Left ventricle myocardium superior (tissue), 1 donor: ENCODE measurements around the gene ANKRD29. TPM values are rescaled to one million over a fixed set of nuclear protein-coding genes. Genes with fewer than 3 reads are reported as not detected.

Experiments
- ATAC-seq: fragments of 200-7000 bp; cut with Tn5 transposase; one replicate; pipeline ENCODE4 v1.9.1; 2020; ENCODE audit warnings: mild to moderate bottlenecking, moderate library complexity
- DNase-seq: peaks from one replicate; pipeline ENCODE4 v3.0.0-alpha.2; 2020
- intact Hi-C: fragments of 100-400 bp; cut with micrococcal nuclease; formaldehyde crosslinking; loops from one replicate; pipeline ENCODE4 v1.11.0; 2022
- total RNA-seq: library from RNA; stranded (reverse); fragmentation: NEBNext Ultra II Directional; extraction: Animal tissue kit (Norgen Biotek cat#: 25700); gene quantifications from one replicate; pipeline ENCODE4 v1.2.1, GENCODE V29; 2021
- donor health status: DM: no; HTN: yes; CAD: no; lungs with severe emphysema.

The ANKRD29 gene
- total RNA-seq, 1 donor from 2014 or later: 9.8 TPM

DNA sequence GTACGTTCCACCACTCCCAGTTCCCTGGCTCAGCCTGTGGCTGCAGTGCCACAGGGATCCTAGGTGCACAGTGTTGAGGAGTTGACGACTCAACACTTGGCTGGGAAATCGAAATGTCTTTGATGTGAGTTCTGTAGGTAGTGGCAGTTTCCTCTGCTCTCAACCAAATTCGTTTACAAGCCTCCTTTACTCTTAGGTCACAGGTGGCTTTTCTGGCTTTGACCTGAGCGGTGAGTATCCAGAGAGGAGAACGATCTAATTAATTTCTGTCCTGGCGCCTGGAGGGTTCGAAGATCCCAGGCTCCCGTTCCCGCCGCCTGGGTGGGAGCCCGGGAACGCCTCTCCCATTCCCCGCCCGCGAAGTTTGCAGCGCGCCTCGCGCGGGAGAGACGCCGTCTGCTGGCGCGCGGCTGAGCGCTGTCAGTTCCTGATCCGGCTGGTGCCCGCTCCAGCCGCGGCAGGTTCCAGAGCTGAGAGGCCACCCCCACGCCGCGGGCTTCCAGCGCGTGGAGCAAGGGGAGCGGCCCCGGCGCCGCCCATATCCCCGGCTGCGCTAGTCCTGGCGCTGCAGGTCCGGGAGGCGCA is 26.4 kb upstream of the ANKRD29 start, which contains the start of gene LAMA3:
LAMA3 (plus strand) TSS at position 423 of the 585 bp plus-strand sequence. CDS start 231 bp downstream, outside the sequence.
- peak; percentile 94 for ATAC-seq
- intact Hi-C loops: no loop called here
- peak; percentile 86 for DNase-seq

DNA sequence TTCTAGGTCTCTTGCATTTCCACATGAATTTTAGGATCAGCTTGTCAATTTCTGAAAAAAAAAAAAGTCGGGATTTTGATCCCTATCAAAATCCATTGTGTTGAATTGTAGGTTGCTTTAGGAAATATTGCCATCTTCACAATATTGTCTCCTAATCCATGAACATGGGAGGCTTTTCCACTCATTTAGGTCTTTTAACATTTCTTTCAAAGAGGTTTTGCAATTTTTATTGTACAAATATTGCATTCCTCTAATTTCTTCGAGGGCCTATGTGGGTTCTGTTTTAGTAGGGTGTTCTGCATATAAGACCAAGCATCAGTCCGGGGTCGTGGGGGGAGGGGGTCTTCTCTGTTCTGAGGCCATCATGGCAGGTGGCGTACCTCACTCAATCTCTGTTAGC is 25.8 kb upstream of the ANKRD29 start:
- DNase-seq (no peak), ATAC-seq (no peak)
- intact Hi-C loops: no loop called here

DNA sequence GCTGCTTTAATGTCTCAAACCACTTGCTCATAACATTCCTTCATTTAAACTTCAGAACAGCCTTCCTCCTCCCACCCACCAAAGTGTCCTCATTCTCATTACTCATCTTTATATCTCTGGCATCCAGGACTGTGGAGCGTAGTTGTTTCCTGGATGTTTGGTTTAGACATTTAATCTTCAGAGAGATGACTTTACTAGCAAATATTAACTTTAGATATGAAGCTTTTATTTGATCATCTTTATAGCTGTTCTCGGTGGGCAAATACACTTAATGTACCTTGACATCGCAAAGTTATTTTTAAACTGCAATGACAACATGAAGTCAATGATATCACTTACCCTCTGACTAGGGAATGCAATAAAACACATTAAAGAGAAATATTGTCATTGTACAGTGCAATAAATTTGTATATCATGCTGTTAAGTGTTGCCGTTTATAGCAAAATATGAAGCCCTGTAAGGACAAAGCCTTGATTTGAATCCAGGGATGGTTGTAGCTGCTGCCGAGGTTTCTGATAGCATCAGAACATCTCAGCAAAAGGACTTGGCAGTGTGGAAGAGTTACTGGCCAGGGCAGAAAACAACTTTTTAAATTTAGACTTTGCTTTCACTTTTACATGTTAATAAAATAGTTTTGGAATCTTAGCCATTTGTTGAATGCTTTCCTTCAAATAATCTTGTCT is 21.9 kb upstream of the ANKRD29 start:
- intact Hi-C loops: no loop called here
- ATAC-seq: peak; percentile 55
- DNase-seq: no peak

DNA sequence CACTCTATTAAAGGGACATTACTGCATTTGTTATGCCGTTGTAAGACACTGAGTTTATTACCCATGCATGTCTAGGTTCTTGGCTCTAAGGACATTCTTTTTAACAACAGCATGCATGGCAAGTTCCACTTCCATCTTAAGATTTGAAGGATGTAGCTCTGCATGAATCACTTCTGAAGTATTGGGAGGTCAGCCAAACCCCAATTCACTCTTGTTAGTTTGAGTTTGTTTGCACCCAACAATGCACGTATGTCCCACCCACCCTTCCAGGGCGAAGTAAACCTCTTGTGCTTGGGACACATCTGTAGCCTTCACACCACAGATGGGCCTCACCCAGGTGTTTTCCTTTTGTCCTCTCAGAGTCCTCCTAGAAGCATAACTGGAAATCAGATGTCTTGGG is 21.0 kb upstream of the ANKRD29 start:
- DNase-seq: no peak
- no peak for ATAC-seq
- intact Hi-C loops: no loop called here

DNA sequence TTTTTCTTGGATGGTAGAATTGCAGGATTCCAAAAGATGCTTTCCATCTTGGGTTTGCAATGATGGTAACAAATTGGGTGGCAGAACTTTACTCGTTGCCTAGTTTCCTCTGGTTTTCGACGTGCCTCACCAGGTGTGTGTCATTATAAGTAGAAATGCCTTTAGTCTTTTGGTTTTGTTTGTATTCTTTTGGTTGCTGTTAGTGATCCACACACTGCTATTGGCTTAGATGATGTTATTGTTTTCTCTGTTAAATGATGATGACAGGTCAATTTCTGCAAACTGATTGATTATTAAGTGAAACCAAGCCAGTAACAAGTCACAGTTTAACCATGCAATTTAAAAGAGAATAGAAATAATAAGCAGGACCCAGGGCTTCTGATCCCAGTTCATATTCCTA is 20.4 kb upstream of the ANKRD29 start:
- ATAC-seq: no peak
- DNase-seq: no peak
- intact Hi-C loops: no loop called here

DNA sequence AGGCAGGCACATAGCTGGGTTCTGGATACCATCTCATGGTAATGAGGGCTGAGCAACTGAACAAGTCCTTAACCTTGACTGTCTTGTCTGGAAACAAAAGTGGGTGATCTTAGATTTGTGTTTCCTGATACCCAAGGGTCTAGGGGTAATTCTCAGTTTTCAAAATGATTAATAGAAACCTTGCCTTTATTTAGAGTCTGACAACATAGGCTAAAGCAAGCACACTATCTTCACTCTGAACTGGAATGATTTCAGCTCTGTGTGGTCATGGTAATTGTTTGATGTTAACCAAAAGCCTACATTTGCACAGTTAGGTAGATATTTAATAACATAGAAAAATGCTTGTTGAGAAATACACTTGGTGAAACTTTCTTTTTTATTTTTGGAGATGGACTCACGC is 19.8 kb upstream of the ANKRD29 start:
- DNase-seq (no peak), ATAC-seq (no peak)
- intact Hi-C loops: no loop called here

DNA sequence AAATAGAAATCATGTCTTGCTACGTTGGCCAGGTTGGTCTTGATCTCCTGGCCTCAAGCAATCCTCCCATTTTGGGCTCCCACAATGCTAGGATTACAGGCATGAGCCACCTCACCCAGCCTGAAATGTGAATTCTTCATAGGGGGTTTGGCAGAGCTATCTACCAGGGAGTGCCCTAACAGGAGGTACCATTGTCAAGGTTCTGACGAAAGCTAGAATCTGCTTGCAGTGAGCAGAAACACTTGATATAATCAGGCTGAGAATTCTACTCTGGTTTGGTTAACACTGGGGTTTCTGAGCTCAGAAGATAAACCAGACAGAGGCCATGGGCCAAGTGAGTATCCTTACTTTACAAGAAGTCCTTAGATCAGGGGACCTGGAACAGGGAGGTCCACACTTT is 19.3 kb upstream of the ANKRD29 start:
- intact Hi-C loops: no loop called here
- no peak for ATAC-seq
- DNase-seq: no peak

DNA sequence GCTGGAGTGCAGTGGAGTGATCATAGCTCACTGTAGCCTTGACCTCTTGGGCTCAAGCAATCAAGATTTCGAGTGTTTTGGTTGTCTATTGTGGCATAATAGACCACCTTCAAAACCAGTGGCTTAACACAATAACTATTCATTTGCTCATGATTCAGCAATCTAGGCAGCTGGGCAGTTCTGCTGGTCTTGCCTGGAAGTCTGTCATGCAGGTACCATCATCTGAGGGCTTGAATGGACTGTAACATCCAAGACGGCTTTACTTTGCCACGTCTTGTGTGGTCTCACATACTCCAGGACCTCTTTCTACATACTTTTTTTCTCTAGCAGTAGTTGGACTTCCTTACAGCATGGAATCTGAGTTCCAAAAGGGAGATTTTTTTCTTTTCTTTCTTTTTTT is 13.2 kb upstream of the ANKRD29 start:
- intact Hi-C loops: no loop called here
- DNase-seq (no peak), ATAC-seq (no peak)

DNA sequence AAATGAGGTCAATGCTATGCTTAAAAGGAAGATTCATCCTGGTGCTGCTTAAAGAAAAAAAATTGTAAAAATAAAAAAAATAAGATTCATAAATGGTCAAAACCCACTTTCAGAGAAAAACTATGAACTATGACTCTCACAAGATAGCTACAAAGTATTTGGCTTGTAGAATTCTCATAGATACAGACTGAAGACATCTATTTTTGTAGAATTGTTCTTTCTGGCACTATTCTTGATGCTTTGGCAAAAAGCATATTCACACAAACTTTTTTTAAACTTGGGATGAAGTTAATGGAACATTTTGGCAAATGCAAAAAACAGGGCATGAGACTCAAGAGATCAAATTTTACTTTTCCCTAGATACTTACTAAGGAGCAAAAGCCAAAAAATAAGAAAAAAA is 12.5 kb upstream of the ANKRD29 start:
- ATAC-seq (peak; percentile 27), DNase-seq (no peak)
- intact Hi-C loops: no loop called here

DNA sequence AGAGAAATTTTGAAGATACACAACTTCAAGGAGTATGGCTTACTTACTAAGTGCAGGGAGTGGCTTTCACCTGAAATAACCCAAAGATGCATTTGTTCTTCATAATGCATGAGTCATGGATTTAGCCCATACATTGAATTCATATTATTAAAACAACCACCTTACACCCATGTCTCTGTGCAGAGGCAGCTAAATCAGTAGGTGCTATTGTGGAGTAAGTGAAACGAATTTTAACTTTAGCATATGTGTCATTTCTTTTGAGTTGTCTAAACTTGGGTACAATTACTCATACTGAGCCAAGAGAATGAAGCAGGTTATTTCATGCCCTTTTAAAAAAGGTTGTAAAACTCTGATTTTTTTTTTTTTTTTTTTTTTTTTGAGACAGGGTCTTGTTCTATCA is 11.0 kb upstream of the ANKRD29 start:
- ATAC-seq (no peak), DNase-seq (no peak)
- intact Hi-C loops: no loop called here

DNA sequence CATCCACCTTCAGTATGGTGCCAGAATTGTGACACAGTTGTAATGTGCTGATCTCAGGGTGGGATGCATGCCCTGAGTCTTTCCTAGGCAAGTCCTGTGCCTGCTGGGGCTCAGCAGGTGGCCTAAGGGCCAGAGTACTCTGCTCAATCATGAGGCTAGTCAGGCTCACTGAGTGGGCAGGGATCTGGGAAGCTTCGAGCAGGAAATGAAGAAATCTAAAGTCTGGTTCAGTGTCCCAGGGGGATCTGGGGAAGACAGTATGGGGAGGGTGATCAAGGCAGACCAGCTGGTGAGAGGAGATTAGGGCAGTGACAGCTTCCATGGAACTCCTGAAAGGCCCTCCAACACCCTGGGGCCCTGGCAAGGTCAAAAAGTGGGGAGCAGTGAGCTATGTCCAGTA is 8.9 kb upstream of the ANKRD29 start:
- intact Hi-C loops: no loop called here
- no peak for DNase-seq
- ATAC-seq: peak; percentile 84

DNA sequence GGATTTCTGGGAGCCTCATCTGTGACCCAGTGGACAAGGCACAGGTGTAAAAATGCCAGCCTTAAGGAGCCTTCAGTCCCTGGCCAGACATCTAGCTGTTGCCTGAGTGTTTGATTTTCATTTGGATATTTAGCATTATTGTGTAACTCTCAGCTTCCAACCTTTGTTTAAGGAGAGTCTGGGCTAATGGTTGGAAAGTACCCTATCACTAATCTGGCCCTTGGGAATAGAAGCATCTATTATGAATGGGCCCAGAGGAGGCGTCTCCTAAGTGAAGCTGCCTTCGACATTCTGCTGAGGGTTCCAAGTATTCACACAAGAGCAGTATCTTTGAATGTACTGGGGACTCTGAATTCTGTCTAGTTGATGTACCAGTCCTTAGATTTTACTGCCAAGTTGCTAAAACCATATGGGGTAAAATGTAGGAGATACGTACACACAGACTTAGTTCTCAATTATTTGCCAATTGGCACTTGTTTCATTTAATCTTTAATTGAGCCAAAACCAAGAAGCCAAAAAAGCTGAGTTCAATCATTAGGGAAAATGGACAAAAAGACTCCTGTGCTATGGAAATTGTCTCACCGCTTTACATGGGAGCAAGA is 7.2 kb upstream of the ANKRD29 start:
- DNase-seq: no peak
- intact Hi-C loops: no loop called here
- no peak for ATAC-seq

DNA sequence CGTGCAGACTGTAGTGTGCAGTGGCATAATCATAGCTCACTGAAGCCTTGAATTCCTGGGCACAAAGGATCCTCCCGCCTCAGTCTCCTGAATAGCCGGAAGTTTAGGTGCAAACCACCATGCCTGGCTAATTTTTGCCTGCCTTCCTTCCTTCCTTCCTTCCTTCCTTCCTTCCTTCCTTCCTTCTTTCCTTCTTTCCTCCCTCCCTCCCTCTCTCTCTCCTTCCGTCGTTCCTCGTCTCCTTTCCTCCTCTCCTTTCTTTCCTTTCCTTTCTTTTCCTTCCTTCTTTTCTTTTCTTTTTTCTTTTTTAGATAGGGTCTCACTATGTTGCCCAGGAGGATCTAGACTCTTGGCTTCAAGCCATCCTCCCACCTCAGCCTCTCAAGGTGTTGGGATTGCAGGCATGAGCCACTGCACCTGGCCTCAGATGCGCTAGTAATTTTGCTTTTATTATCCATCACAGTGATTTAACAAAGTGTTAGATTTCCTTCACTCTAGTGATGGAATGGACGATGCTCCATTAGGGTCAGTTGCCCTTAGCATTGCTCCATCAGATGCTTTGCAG is 6.6 kb upstream of the ANKRD29 start:
- intact Hi-C loops: no loop called here
- no peak for ATAC-seq
- no peak for DNase-seq

DNA sequence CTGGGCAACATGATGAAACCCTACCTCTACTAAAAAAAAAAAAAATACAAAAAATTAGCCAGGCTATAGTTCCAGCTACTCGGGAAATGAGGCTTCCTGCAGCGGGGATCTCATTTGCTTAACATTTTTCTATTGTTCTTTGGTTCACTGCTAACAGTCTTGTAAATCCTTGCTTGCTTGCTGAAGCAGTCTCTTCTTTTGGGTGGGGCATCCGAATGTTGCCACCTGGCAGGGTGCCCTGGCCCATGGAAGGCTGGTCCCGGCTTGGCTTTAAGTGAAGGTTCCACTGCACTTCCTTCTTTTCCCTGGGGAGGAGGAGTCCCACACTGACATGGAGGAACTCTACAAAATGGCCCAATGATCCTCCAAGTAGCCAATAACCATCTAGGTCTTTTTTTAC is 6.0 kb upstream of the ANKRD29 start:
- ATAC-seq: no peak
- intact Hi-C loops: no loop called here
- DNase-seq: no peak

DNA sequence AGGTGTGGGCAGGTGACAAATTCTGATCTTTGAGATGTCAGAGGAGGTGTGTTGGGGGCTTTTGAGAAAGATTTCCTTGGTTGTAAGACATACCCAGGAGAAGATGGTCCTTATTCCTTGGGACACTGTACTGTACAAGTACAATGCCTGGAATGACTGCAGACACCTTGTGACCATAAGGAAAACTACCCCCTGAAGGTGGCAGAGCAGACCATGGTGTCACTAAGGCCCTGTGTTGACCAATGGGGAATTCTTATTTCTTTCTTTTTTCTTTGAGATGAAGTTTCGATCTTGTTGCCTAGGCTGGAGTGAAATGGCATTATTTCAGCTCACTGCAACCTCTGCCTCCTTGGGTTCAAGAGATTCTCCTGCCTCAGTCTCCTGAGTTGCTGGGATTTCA is 4.4 kb upstream of the ANKRD29 start:
- DNase-seq (no peak), ATAC-seq (no peak)
- intact Hi-C loops: no loop called here

DNA sequence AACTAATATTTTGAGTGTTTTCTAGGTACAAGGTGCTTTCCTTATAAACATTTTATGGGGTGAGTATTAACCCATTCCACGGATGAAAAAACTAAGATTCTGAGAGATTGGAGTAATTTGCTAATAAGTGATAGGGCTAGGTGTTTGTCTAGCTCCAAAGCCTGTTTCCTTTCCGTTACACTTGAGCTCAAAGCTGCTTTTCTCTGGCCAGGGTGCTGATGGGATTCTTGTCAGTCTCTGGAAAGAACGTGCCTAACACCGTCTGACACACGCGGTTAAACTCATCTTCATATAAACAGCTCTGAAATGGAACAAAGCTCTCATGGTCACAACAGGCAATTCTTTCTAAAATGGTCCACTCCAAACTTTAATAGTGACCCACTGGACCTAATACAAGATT is 2.0 kb upstream of the ANKRD29 start:
- no peak for DNase-seq
- ATAC-seq: no peak
- intact Hi-C loops: no loop called here

DNA sequence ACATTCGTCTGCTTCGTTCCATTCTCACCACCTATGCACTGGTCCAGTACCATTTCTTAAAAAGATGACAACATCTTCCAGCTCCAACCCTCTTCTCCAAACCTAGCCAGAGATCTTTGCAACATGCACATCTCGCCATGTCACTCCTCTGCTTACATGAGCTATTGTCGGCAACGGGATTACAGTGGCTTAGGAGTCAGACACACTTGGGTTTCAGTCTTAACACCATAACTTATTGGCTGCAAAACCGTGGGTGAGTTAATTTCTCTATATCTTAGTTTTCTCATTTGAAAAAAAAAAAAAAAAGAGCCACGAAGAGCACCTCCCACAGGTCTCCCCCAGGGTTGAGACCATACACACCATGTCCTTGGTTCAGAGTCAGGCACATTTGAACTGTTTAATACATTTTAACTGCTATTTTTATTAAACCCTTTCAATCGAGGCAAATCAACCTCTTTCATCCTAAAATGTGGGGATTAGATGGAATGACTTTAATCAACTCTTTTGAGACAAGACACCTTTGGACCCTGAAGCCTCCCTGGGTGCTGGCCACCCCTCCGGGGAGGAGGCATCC is 889 bp downstream of the ANKRD29 start:
- ATAC-seq: no peak
- no peak for DNase-seq
- intact Hi-C loops: no loop called here

DNA sequence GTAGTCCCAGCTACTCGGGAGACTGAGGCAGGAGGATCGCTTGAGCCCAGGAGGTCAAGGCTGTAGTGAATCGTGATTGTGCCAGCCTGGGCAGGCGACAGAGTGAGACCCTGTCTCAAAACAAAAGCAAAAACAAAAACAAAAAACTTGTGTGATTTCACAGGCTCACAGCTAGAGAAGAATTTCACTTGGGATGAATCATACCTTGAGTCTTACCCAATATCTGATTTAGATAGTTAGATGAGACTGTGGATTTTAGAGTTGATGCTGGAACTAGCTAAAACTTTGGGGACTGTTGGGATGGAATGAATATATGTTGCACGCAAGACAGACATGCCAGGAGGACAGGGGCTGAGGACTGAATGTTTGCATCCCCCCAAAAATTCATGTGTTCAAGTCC is 4.4 kb downstream of the ANKRD29 start:
- DNase-seq (no peak), ATAC-seq (no peak)
- intact Hi-C loops: no loop called here

DNA sequence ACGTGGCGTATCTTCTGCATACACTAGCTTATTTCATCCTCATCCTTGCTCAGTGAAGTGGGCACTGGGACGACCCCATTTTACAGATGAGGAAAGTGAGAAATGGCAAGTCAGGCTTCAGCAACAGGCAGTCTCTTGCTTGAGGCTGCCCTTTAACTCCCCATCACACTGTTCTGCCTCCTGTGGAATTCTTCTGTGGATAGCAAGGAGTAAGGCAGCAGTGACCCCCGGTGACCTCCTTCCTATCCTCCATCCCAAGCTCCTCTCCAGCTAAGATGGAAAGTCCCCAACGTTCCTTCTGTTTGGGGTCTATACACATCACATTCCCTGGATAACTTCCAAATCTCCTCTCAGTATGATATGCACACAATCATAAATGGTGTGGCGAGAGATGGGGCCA is 10.5 kb downstream of the ANKRD29 start:
- DNase-seq: no peak
- ATAC-seq: no peak
- intact Hi-C loops: no loop called here
